ENCODE data around the gene TBC1D4. TPM values are rescaled to one million over a fixed set of nuclear protein-coding genes. Genes with fewer than 3 reads are reported as not detected.
"Not testable (repeated sequence)": the region's sequence is repeated elsewhere in the genome, so short reads cannot be mapped to it uniquely, and the experiment has no call there.

TBC1D4 gene
- total RNA-seq, 1 experiment from 2014 or later: 15.5 TPM

GRCh38 chr13:75312884-75313520 lies 169.0 kb downstream of the TBC1D4 start:
- no peaks in the 10 kb centered on the region for H3K27me3 ChIP-seq (ENCODE audit: control insufficient read depth, insufficient read depth, low read length)
- no peak for DNase-seq

GRCh38 chr13:75309981-75310580 lies 171.9 kb downstream of the TBC1D4 start:
- Histone ChIP-seq H3K27me3 (ENCODE audit: control insufficient read depth, insufficient read depth, low read length) (no peaks in the 10 kb centered on the region), H3K4me3 (ENCODE audit: insufficient read depth, low read depth, low read length) (no peak overlapping the region), H3K36me3 (replicated peaks; ENCODE audit: control insufficient read depth, insufficient read depth, low read length) (no peaks in the 10 kb centered on the region; the same call in 1 of the 2 replicates)
- DNase-seq: no peak

More at GRCh38 chr13:75312884-75313520, 169.0 kb downstream of the TBC1D4 start:
- H3K4me3 ChIP-seq (ENCODE audit: insufficient read depth, low read depth, low read length): no peak overlapping the region
- no peaks in the 10 kb centered on the region; the same call in 1 of the 2 replicates for H3K36me3 ChIP-seq (replicated peaks; ENCODE audit: control insufficient read depth, insufficient read depth, low read length)

GRCh38 chr13:75308222-75308621 lies 173.7 kb downstream of the TBC1D4 start:
- Histone ChIP-seq H3K27me3 (ENCODE audit: control insufficient read depth, insufficient read depth, low read length) (no peaks in the 10 kb centered on the region), H3K36me3 (replicated peaks; ENCODE audit: control insufficient read depth, insufficient read depth, low read length) (no peaks in the 10 kb centered on the region; the same call in 1 of the 2 replicates), H3K4me3 (ENCODE audit: insufficient read depth, low read depth, low read length) (no peak overlapping the region)
- no peak for DNase-seq

- H3K27me3 ChIP-seq (ENCODE audit: control insufficient read depth, insufficient read depth, low read length): no peaks in the 10 kb centered on the region
- no peak overlapping the region for H3K4me3 ChIP-seq (ENCODE audit: insufficient read depth, low read depth, low read length)
- DNase-seq: no peak
- H3K36me3 ChIP-seq (replicated peaks; ENCODE audit: control insufficient read depth, insufficient read depth, low read length): no peaks in the 10 kb centered on the region; the same call in 1 of the 2 replicates
These were observed 174.5 kb downstream of the TBC1D4 start for GRCh38 chr13:75307370-75307949.

- H3K36me3 ChIP-seq (replicated peaks; ENCODE audit: control insufficient read depth, insufficient read depth, low read length); H3K27me3 ChIP-seq (ENCODE audit: control insufficient read depth, insufficient read depth, low read length); DNase-seq; H3K4me3 ChIP-seq (ENCODE audit: insufficient read depth, low read depth, low read length): not testable (repeated sequence)
These were observed 175.0 kb downstream of the TBC1D4 start for GRCh38 chr13:75306967-75307366.

- Histone ChIP-seq H3K4me3 (ENCODE audit: insufficient read depth, low read depth, low read length) (no peak overlapping the region), H3K27me3 (ENCODE audit: control insufficient read depth, insufficient read depth, low read length) (no peaks in the 10 kb centered on the region), H3K36me3 (replicated peaks; ENCODE audit: control insufficient read depth, insufficient read depth, low read length) (no peaks in the 10 kb centered on the region; the same call in 1 of the 2 replicates)
- DNase-seq: no peak
These were observed 176.9 kb downstream of the TBC1D4 start for GRCh38 chr13:75305059-75305458.

GRCh38 chr13:75303263-75303662 lies 178.7 kb downstream of the TBC1D4 start:
- Histone ChIP-seq H3K4me3 (ENCODE audit: insufficient read depth, low read depth, low read length) (no peak overlapping the region), H3K36me3 (replicated peaks; ENCODE audit: control insufficient read depth, insufficient read depth, low read length) (no peaks in the 10 kb centered on the region; the same call in 1 of the 2 replicates), H3K27me3 (ENCODE audit: control insufficient read depth, insufficient read depth, low read length) (no peaks in the 10 kb centered on the region)
- DNase-seq: no peak

GRCh38 chr13:75302071-75302698 lies 179.8 kb downstream of the TBC1D4 start:
- no peaks in the 10 kb centered on the region for H3K27me3 ChIP-seq (ENCODE audit: control insufficient read depth, insufficient read depth, low read length)
- no peak overlapping the region for H3K4me3 ChIP-seq (ENCODE audit: insufficient read depth, low read depth, low read length)
- no peaks in the 10 kb centered on the region; the same call in 1 of the 2 replicates for H3K36me3 ChIP-seq (replicated peaks; ENCODE audit: control insufficient read depth, insufficient read depth, low read length)
- no peak for DNase-seq

- DNase-seq: no peak
- Histone ChIP-seq H3K4me3 (ENCODE audit: insufficient read depth, low read depth, low read length) (no peak overlapping the region), H3K27me3 (ENCODE audit: control insufficient read depth, insufficient read depth, low read length) (no peaks in the 10 kb centered on the region), H3K36me3 (replicated peaks; ENCODE audit: control insufficient read depth, insufficient read depth, low read length) (no peaks in the 10 kb centered on the region; the same call in 1 of the 2 replicates)
These were observed 181.8 kb downstream of the TBC1D4 start for GRCh38 chr13:75299913-75300862.

GRCh38 chr13:75299246-75299645 lies 182.7 kb downstream of the TBC1D4 start:
- DNase-seq: no peak
- Histone ChIP-seq H3K36me3 (replicated peaks; ENCODE audit: control insufficient read depth, insufficient read depth, low read length) (no peaks in the 10 kb centered on the region; the same call in 1 of the 2 replicates), H3K4me3 (ENCODE audit: insufficient read depth, low read depth, low read length) (no peak overlapping the region), H3K27me3 (ENCODE audit: control insufficient read depth, insufficient read depth, low read length) (no peaks in the 10 kb centered on the region)

- Histone ChIP-seq H3K27me3 (ENCODE audit: control insufficient read depth, insufficient read depth, low read length) (no peaks in the 10 kb centered on the region), H3K36me3 (replicated peaks; ENCODE audit: control insufficient read depth, insufficient read depth, low read length) (no peaks in the 10 kb centered on the region; the same call in 1 of the 2 replicates), H3K4me3 (ENCODE audit: insufficient read depth, low read depth, low read length) (no peak overlapping the region)
- DNase-seq: no peak
These were observed 185.3 kb downstream of the TBC1D4 start for GRCh38 chr13:75296641-75297040.

GRCh38 chr13:75295201-75295600 lies 186.8 kb downstream of the TBC1D4 start:
- Histone ChIP-seq H3K27me3 (ENCODE audit: control insufficient read depth, insufficient read depth, low read length) (no peaks in the 10 kb centered on the region), H3K36me3 (replicated peaks; ENCODE audit: control insufficient read depth, insufficient read depth, low read length) (no peaks in the 10 kb centered on the region; the same call in 1 of the 2 replicates), H3K4me3 (ENCODE audit: insufficient read depth, low read depth, low read length) (no peak overlapping the region)
- DNase-seq: no peak

- H3K4me3 ChIP-seq (ENCODE audit: insufficient read depth, low read depth, low read length): no peak overlapping the region
- no peaks in the 10 kb centered on the region for H3K27me3 ChIP-seq (ENCODE audit: control insufficient read depth, insufficient read depth, low read length)
- H3K36me3 ChIP-seq (replicated peaks; ENCODE audit: control insufficient read depth, insufficient read depth, low read length): no peaks in the 10 kb centered on the region; the same call in 1 of the 2 replicates
- DNase-seq: no peak
These were observed 187.9 kb downstream of the TBC1D4 start for GRCh38 chr13:75294110-75294509.

- H3K4me3 ChIP-seq (ENCODE audit: insufficient read depth, low read depth, low read length): no peak overlapping the region
- DNase-seq: no peak
- H3K36me3 ChIP-seq (replicated peaks; ENCODE audit: control insufficient read depth, insufficient read depth, low read length): no peaks in the 10 kb centered on the region; the same call in 1 of the 2 replicates
- H3K27me3 ChIP-seq (ENCODE audit: control insufficient read depth, insufficient read depth, low read length): no peaks in the 10 kb centered on the region
These were observed 196.7 kb downstream of the TBC1D4 start for GRCh38 chr13:75285310-75285709.

All from H7 (cell line).